ENCODE measurements around the gene NKX6-2.

Gene NKX6-2

GRCh38 chr10:132805599-132805998 lies 19.7 kb upstream of the NKX6-2 start:
- TF ChIP-seq YY1 (IDR thresholded peaks at IDR 0.05; ENCODE audit: low read depth), result no peak
- 0 out of 2 replicates have a peak, but pooled peaks have one; percentile 17 for TF ChIP-seq ZBTB7A (IDR thresholded peaks at IDR 0.05; ENCODE audit: low read depth)

- no peak for TF ChIP-seq FOXM1 (IDR thresholded peaks at IDR 0.05; ENCODE audit: borderline replicate concordance, low read depth)
- TF ChIP-seq ZBTB7A (IDR thresholded peaks at IDR 0.05; ENCODE audit: low read depth), result 0 out of 2 replicates have a peak, but pooled peaks have one; percentile 12
Observed at GRCh38 chr10:132804785-132805426, 19.0 kb upstream of the NKX6-2 start.

GRCh38 chr10:132804287-132804686 lies 18.3 kb upstream of the NKX6-2 start:
- no peak for TF ChIP-seq TCF12 (IDR thresholded peaks at IDR 0.05; ENCODE audit: low read depth)
- TF ChIP-seq NFIC (IDR thresholded peaks at IDR 0.05), result no peak
- no peak for TF ChIP-seq TEAD4 (IDR thresholded peaks at IDR 0.05)
- TF ChIP-seq YY1 (IDR thresholded peaks at IDR 0.05; ENCODE audit: low read depth), result no peak
- no peak for TF ChIP-seq USF1 (IDR thresholded peaks at IDR 0.05)
- TF ChIP-seq RAD21 (IDR thresholded peaks at IDR 0.05; ENCODE audit: low read depth), result no peak
- no peak for TF ChIP-seq CEBPB (IDR thresholded peaks at IDR 0.05)
- no peak for TF ChIP-seq TAF1 (IDR thresholded peaks at IDR 0.05; ENCODE audit: low read depth)
- TF ChIP-seq ZBTB7A (IDR thresholded peaks at IDR 0.05; ENCODE audit: low read depth), result no peak
- no peak for TF ChIP-seq MAX (IDR thresholded peaks at IDR 0.05)
- no peak for TF ChIP-seq REST (IDR thresholded peaks at IDR 0.05; ENCODE audit: low read depth)

GRCh38 chr10:132803416-132804210 lies 17.7 kb upstream of the NKX6-2 start:
- TF ChIP-seq FOXM1 (IDR thresholded peaks at IDR 0.05; ENCODE audit: borderline replicate concordance, low read depth) (no peak), TAF1 (IDR thresholded peaks at IDR 0.05; ENCODE audit: low read depth) (no peak), RAD21 (IDR thresholded peaks at IDR 0.05; ENCODE audit: low read depth) (no peak), MAX (IDR thresholded peaks at IDR 0.05) (no peak), ZBTB7A (IDR thresholded peaks at IDR 0.05; ENCODE audit: low read depth) (no peak), USF1 (IDR thresholded peaks at IDR 0.05) (no peak), YY1 (IDR thresholded peaks at IDR 0.05; ENCODE audit: low read depth) (no peak), CREB1 (IDR thresholded peaks at IDR 0.05; ENCODE audit: low read depth) (no peak), EP300 (IDR thresholded peaks at IDR 0.05; ENCODE audit: borderline replicate concordance) (no peak), CEBPB (IDR thresholded peaks at IDR 0.05) (no peak)

- TF ChIP-seq RAD21 (IDR thresholded peaks at IDR 0.05; ENCODE audit: low read depth) (peak; percentile 35; the same call in 1 of the 2 replicates), FOXM1 (IDR thresholded peaks at IDR 0.05; ENCODE audit: borderline replicate concordance, low read depth) (no peak), TCF12 (IDR thresholded peaks at IDR 0.05; ENCODE audit: low read depth) (no peak), REST (IDR thresholded peaks at IDR 0.05; ENCODE audit: low read depth) (no peak), ZBTB7A (IDR thresholded peaks at IDR 0.05; ENCODE audit: low read depth) (no peak), EGR1 (IDR thresholded peaks at IDR 0.05) (no peak), USF1 (IDR thresholded peaks at IDR 0.05) (no peak)
Observed at GRCh38 chr10:132802694-132803320, 16.9 kb upstream of the NKX6-2 start.

Measured in Ishikawa (cell line).